Kidney tubule cell (primary cell): Measurements from ENCODE around the gene MAPK8IP3.

Source experiments
- DNase-seq: peaks from one replicate; pipeline ENCODE4 v3.0.0-alpha.2; 2018; ENCODE audit warnings: low spot score

The MAPK8IP3 gene, protein sequence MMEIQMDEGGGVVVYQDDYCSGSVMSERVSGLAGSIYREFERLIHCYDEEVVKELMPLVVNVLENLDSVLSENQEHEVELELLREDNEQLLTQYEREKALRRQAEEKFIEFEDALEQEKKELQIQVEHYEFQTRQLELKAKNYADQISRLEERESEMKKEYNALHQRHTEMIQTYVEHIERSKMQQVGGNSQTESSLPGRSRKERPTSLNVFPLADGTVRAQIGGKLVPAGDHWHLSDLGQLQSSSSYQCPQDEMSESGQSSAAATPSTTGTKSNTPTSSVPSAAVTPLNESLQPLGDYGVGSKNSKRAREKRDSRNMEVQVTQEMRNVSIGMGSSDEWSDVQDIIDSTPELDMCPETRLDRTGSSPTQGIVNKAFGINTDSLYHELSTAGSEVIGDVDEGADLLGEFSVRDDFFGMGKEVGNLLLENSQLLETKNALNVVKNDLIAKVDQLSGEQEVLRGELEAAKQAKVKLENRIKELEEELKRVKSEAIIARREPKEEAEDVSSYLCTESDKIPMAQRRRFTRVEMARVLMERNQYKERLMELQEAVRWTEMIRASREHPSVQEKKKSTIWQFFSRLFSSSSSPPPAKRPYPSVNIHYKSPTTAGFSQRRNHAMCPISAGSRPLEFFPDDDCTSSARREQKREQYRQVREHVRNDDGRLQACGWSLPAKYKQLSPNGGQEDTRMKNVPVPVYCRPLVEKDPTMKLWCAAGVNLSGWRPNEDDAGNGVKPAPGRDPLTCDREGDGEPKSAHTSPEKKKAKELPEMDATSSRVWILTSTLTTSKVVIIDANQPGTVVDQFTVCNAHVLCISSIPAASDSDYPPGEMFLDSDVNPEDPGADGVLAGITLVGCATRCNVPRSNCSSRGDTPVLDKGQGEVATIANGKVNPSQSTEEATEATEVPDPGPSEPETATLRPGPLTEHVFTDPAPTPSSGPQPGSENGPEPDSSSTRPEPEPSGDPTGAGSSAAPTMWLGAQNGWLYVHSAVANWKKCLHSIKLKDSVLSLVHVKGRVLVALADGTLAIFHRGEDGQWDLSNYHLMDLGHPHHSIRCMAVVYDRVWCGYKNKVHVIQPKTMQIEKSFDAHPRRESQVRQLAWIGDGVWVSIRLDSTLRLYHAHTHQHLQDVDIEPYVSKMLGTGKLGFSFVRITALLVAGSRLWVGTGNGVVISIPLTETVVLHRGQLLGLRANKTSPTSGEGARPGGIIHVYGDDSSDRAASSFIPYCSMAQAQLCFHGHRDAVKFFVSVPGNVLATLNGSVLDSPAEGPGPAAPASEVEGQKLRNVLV (N-terminal part only)

DNA sequence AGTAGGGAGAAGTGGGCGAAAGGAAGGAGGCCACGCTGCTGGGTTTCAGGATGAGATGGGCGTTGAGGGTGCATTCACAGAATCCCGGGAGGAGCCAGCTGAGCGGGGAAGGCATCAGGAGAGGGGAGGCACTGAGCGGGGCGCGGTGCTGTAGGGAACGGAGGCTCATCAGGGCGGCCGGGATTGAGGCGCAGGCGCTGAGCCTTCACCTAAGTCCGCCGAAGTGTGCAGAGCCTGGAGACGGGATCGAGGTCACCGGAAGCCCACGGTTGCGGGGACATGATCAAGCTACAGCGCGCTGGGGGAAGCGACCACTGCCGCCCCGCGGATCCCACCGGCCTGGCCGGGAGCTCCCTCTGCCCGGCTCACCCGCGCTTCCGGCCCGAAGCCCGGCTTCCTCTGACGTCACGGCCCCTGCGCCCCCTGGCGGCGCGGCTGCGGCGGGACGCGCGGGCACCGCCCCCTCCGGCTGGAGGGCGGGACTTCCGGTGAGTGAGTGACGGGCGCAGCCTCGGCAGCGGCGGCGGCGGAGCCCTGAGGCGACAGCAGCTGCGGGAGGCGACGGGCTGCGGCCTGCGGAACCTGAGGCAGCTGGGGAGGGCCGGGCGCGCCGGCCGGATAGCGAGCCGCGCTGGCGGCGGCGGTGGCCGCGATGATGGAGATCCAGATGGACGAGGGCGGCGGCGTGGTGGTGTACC lies at the start of gene MAPK8IP3:
TSS of gene MAPK8IP3 (plus strand) at position 508 of the 698 bp plus-strand sequence. CDS start at position 653, 145 bp downstream.
- peak; percentile 93 for DNase-seq

- no peak for DNase-seq
Observed at GRCh38 chr16:1656808-1657617, 49.0 kb upstream of the MAPK8IP3 start.

DNA sequence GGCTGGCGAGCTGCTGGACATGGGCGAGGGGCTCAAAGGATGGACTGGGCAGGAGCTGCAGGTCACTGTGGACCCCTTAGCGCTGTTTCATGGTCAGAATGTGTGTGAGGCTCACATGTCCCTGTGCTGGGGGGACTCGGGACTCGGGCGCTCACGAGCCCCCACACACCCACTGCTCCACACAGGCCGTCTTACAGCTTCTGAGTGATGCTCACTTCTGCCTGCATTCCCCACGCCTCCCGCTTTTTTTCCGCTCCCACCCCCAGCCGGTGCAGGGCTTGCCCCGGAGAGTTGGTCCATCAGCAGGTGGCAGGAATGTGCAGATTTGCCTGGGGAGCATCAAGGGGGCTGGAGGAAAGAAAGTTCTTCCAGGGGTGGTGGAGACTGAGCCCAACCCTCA lies 48.2 kb upstream of the MAPK8IP3 start:
- no peak for DNase-seq

- DNase-seq, result no peak
Observed at GRCh38 chr16:1659031-1659430, 47.0 kb upstream of the MAPK8IP3 start.

DNA sequence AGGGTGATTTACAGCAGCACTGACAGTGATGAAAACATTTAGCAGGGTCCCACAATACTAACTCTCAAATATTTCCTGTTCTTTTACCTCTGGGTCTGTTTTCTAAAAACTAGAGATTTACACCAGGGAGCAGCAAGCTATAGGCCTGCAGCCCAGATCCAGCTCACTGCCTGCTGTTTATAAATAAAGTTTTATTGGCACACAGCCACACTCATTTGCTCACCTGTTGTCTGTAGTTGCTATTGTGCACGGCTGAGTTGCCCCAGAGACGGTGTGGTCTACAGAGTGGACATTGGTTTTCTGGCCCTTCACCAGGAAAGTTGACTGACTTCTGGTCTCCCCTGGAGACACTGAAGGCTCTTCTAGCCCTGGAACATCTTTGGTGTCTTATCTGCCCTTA lies 44.2 kb upstream of the MAPK8IP3 start:
- no peak for DNase-seq

DNA sequence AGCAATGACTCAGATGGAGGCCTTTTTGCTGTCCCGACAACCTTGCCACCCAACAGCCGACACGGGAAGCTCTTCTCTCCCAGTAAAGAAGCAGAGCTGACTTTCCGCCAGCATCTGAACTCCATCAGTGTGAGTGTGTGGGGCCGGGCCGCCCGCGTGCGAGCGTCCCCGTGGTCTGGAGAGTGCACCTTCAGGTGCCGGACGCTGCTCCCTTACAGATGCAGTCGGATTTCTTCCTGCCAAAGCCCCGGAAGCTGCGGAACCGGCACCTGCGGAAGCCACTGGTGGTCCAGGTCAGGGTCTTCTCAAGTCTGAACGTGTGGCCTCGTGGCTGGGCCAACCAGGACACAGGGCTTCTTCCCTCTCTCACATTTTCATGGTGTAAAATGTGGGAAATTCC lies 43.5 kb upstream of the MAPK8IP3 start:
- DNase-seq, result no peak

GRCh38 chr16:1665829-1666228 lies 40.2 kb upstream of the MAPK8IP3 start:
- no peak for DNase-seq

GRCh38 chr16:1666316-1666715 lies 39.7 kb upstream of the MAPK8IP3 start:
- no peak for DNase-seq

GRCh38 chr16:1667271-1667670 lies 38.7 kb upstream of the MAPK8IP3 start:
- DNase-seq, result no peak

DNA sequence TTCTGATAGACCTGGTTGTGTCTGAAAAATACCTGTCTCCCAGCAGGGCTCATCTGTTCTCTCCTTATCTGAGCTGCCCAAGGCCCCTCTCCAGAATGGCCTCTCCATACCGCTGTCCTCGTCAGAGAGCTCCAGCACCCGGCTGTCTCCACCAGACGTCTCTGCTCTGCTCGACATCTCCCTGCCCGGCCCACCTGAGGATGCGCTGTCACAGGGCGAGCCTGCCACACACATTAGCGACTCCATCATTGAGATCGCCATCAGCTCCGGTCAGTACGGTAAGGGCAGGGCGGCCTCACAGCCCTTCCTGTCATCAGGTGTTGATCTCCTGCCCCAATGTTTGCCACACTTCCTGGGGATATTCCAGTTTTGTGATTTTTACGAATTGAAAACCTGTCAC lies 38.1 kb upstream of the MAPK8IP3 start:
- no peak for DNase-seq

DNA sequence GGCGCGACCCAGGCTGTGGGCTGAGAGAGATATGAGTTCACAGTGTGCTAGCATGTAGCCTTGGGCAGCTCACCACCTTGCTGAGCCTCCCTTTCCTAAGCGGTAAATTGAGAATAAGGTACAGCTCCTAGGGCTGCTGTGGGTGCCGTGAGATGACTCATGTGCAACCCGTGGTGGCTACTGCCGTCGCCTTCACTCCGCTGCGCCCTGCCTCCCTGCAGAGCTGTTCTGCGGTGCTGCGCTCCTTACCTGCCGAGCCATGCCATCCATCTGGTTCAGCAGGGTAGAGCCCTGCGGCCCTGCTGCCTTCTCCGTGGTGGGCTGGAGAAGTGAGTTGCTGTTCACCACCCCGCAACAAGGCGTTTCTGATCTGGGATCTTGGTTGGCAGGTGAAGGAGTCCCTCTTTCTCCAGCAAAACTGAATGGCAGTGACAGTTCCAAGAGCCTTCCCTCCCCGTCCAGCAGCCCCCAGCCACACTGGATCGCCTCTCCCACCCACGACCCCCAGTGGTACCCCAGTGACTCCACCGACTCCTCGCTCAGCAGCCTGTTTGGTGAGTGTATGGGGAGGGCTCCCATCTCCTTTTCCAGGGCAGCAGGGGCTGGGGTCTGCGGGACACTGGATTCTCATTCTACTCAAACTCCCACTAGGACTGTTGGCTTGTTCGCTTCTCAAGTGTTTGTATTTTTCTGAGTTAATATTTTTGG lies 37.2 kb upstream of the MAPK8IP3 start:
- DNase-seq, result no peak

DNA sequence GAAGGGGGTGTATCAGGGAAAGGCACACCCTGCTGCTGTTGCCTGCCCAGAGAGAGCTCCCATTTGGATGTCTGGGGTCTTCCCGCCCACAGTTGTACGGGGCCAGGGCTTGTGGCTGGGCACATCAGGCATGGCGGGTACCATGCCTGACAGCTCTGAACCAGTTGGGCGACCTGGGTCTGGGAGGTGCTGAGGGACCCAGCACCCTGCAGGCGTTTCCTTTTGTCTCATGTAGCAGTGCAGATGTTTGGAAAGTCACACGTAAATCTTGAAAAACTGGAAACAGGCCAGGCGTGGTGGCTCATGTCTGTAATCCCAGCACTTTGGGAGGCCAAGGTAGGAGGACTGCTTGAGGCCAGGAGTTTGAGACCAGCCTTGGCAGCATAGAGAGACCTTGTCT lies 36.3 kb upstream of the MAPK8IP3 start:
- DNase-seq, result no peak

- DNase-seq, result no peak
Observed at GRCh38 chr16:1670371-1670770, 35.6 kb upstream of the MAPK8IP3 start.

GRCh38 chr16:1670866-1671265 lies 35.1 kb upstream of the MAPK8IP3 start:
- DNase-seq, result no peak

DNA sequence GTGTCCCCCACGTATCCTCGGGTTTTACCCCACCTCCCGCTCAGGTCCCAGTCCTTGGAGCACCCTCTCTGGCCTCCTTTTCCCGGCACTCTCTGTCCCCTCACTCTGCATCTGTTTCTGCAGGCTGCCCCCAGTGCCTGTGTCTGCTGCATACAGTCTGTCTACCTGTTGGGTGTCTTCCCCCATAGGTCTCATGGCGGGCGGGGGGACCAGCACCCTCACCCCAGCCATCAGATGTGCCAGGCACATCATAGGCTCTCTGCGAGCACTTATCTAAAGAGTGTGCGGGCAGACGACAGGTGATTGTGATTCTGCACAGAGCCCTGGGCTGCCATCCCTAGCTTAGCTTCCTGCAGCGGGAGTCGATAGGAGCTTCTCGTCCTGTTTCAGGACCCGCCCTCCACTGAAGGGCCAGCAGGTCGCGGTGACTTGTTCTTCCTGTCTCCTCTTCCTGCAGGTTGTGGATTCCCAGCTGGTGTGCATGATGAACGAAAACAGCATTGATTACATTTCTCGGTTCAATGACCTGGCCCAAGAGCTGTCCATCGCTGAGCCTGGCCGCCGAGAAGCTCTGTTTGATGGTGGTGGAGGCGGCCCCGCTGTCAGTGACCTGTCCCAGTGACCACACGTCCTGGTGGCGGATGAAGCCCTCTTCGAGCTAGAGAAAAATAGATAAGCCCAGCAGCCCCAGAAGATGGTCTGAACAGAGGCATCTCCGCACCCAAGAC lies 32.4 kb upstream of the MAPK8IP3 start:
- DNase-seq, result no peak

DNA sequence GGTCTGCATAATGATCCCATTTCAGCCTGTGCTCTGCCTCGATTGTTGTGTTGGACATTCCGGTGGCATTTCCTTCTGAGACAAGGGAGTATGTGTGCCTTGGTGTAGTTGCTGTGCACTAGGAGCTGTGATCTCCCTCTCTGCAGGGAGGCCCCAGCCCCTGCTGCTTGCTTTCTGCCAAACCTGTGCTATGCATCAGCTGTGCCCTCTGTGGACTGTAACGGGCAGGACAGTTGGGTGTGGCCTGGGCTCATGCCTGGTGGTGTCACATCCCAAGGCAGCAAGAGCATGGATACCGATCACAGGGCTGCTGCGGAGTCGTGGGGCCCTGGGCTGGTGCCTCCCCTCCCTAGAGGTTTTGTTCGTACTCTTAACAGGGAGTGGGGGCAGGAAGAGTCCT lies 31.7 kb upstream of the MAPK8IP3 start:
- DNase-seq, result no peak

DNA sequence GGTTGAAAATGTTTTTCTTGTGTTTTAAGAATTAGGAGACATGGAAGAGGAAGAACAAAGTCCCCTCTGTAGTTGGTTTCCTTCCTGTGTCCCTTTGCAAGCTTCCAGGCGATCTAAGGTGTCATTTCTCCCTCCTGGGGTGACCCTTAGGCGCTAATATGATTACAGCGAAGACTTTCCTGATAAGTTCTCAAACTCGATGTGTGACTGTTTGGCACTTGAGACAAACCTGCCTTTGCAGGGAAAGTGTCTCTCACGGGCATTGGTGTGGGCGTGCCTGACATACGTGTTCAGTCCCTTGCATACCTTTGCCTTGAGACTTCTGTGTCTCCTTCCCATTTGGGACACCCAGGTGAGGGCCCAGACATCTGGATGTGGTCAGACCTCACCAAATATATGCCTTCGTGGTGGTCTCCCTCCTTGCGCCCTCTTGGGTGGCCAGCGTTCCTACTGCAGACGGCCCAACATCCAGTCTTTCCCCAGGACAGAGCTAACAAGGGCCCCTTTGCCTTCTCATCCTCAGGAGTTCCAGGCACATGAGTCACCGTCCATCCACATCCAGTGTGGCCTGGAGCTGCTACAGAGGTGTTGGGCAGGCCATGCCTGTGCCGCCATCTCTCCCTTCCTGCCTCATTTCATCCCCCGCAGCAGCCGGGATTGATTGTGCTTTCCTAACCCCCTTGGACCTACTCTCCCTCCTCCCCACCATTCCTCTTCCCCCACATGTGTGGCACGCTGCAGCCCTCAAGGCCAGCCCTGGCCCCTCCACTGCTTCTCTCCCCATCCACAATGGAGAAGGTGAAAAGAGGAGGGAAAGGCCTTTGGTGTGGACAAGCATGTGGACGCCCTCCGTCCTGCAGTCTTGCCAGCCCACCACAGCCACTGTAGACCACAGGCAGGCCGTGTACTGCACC lies 31.0 kb upstream of the MAPK8IP3 start:
- DNase-seq, result peak; percentile 73

DNA sequence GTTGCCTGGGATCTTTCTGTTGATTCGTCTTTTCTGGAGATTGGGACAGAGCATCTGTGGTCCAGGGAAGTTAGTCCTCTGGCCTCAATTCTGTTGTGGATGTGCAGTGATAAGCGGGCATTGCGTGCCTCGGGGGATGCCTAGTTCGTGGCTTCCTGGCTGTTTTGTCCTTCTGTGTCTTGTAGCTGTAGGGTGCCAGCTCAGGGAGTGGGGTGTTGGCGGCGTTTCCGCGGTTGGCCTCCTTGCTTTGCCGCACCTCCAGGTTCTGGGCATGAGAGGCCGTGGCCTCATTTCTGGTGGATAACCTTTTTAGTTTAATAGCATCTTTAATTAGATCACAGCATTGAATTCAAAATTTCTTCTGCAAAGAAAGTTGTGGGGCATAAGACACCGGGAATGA lies 29.3 kb upstream of the MAPK8IP3 start:
- no peak for DNase-seq
